ENCODE data around the gene TMEM121.

Gene TMEM121

DNA sequence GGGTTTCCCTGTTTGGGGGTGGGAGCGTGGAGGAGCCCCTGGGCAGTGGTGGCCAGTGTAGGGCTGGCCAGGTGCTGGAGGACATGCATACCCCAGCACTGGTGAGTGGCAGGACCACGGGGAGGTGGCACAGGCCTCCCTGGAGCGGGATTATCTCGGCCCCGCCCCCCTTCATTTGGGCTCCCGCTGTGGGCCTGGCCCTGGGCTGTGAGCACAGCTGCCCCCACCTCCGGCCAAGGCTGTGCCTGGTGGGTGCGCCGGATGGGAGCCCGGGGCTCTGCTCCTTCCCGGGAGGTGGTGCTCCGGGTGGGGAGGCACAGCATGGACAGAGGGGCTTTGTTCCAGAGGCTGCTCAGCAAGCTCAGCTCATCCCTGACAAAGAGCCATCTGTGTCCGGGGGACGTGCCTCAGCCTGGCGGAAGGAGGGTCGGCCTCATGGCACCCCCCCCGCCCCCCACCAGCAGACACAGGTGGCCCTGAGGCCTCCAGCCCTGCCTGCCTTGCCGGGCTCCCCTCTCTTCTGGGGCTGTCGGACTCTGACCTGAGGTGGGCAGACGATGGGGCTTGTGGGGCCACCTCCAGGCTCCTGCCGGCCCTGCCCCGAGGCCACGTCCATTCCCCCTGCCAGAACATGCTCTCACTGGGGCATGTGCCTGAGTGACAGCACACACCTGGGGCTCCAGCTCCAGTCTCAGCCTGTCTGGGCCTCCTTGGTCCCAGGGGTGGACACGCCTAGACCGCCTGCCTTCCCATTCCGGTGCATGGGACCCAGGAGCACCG is 26.9 kb upstream of the TMEM121 start:
- no peak overlapping the region for H3K4me3 ChIP-seq (ENCODE audit: low read depth, low read length)
- no peak for DNase-seq (ENCODE audit: low read depth, low spot score)
- in situ Hi-C loops (cut with HindIII; ENCODE audit: low sequenced_read_pairs), result no loop called here
- TF ChIP-seq CTCF (IDR thresholded peaks at IDR 0.05; ENCODE audit: low read depth, low read length), result no peak

DNA sequence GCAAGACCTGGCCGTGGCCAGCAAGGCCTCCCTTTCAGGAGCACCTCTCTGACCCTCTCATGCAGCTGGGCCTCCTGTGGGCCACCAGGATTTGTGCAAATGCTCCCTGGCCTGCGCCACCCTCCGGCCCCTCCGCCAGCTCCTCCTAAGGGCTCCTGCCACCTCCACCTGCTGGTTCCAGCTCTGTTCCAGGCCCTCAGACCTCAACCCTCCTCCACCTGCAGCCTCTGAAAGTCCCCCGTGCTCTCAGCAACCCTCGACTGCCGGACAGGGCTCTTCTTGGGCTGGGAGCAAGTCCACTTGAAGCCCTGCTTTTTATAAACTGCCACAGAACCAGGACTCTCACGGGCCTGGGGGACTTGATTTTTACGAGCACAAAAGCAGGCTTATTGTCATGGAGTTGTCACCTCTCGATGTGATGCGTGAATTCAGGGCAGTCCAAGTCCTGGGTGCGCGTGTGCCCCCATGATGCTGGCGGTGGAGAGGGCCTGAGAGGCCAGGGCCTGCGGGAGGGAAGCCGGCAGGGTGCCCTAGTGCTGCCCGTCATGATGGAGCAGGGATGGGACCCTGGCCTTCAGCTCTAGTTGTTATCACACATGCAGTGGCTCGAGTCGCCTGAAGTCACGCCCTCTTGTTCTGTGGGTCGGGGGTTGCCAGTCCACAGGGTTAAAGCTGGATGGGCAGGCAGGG is 26.2 kb upstream of the TMEM121 start:
- no peak for TF ChIP-seq CTCF (IDR thresholded peaks at IDR 0.05; ENCODE audit: low read depth, low read length)
- DNase-seq (ENCODE audit: low read depth, low spot score), result no peak
- H3K4me3 ChIP-seq (ENCODE audit: low read depth, low read length), result no peak overlapping the region
- in situ Hi-C loops (cut with HindIII; ENCODE audit: low sequenced_read_pairs), result no loop called here

GRCh38 chr14:105500726-105501101 is 25.7 kb upstream of the TMEM121 start:
- DNase-seq (ENCODE audit: low read depth, low spot score), result no peak
- no peak for TF ChIP-seq CTCF (IDR thresholded peaks at IDR 0.05; ENCODE audit: low read depth, low read length)
- H3K4me3 ChIP-seq (ENCODE audit: low read depth, low read length), result no peak overlapping the region
- in situ Hi-C loops (cut with HindIII; ENCODE audit: low sequenced_read_pairs), result no loop called here

DNA sequence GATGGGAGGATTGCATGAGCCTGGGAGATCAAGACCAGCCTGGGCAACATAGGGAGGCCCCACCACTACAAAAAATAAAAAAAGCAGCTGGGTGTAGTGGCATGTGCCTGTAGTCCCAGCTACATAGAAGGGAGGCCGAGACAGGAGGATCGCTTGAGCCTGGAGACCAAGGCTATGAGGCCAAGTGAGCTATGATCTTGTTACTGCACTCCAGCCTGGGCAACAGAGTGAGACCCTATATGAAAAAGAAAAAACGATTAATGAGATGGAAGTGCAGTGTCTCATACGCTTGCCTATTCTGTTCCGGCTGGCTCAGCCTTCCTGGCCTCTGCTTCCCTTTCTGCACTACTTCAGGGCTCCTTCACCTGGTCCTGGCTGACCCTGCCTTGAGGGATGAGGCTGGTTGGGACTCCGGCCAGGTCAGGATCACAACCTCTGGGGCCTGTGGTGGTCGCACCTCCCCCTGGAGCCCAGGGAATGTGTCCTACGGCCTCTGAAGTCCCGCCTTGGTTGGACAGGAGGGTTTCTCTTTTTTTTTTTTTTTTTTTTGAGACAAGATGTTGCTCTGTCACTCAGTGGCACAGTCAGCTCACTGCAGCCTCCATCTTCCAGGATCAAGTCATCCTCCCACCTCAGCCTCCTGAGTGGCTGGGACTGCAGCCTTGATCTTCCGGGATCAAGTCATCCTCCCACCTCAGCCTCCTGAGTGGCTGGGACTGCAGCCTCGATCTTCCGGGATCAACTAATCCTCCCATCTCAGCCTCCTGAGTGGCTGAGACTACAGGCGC is 24.7 kb upstream of the TMEM121 start:
- H3K4me3 ChIP-seq (ENCODE audit: low read depth, low read length), result no peak overlapping the region
- no peak for DNase-seq (ENCODE audit: low read depth, low spot score)
- in situ Hi-C loops (cut with HindIII; ENCODE audit: low sequenced_read_pairs), result no loop called here
- no peak for TF ChIP-seq CTCF (IDR thresholded peaks at IDR 0.05; ENCODE audit: low read depth, low read length)

DNA sequence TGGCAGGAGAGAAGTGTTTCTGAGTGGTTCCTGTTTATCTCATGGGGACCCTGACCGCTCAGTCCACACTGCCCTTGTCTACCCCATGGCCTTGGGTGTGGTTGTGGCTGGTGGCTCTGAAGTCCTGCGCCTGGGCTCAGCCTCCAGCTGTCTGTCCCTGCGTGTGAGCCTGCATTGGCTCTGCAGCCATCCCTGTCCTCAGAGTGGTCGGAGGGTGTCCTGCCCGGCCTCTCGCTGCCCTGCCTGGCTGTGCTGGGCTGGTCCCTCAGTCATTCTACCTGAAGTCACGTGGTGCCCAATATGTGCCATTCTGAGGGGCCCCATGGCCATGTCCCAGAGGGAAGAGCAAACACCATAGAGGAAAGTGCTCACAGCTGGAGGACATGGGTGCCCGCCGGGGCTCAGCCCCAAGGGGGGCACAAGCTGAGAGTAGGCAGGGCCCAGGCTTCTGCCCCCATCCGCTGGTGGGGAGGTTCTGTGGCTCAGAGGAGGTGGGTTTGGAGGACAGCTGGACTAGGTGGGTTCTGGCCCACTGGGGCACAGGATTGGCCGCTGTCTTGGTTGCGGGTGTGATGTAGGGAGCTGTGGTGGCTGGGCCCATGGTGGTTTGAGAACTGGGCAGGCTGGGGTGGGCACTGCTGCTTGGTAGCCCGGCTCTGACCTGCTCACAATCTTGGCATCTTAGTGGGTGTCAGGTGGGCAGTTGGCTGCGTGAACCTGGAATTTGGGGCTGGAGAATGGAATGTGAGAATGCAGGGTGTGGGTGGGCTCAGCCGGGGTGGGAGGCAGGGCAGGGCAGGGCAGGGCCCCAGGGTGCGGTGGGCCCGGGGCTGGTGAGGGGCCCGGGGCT is 23.7 kb upstream of the TMEM121 start:
- no peak for DNase-seq (ENCODE audit: low read depth, low spot score)
- in situ Hi-C loops (cut with HindIII; ENCODE audit: low sequenced_read_pairs), result no loop called here
- no peak overlapping the region for H3K4me3 ChIP-seq (ENCODE audit: low read depth, low read length)
- TF ChIP-seq CTCF (IDR thresholded peaks at IDR 0.05; ENCODE audit: low read depth, low read length), result no peak

DNA sequence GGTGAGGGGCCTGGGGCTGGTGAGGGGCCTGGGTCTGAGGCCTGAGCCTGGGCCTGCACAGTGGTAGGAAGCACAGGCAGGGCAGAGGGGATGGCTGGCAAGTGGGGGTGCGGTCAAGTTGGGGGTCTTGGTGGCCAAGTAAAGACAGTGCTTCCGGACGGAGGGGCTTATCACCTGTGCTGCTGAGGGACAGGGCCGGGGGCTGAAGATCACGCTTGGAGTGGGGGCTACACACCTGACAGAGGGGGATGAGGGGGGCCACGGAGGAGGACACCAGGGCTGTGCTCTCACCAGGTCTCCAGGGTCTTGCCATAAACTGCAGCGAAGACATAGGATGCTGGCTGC is 23.1 kb upstream of the TMEM121 start:
- DNase-seq (ENCODE audit: low read depth, low spot score), result no peak
- TF ChIP-seq CTCF (IDR thresholded peaks at IDR 0.05; ENCODE audit: low read depth, low read length), result no peak
- in situ Hi-C loops (cut with HindIII; ENCODE audit: low sequenced_read_pairs), result no loop called here
- H3K4me3 ChIP-seq (ENCODE audit: low read depth, low read length), result no peak overlapping the region
